ENCODE results near the gene ACAD11. TPM values are rescaled to one million over a fixed set of nuclear protein-coding genes. Genes with fewer than 3 reads are reported as not detected.

ACAD11 gene
- total RNA-seq, 3 donors from 2014 or later (not counting 1 experiment from before 2014, with no cell fraction given) = 15.8 to 30.6 (median 25.2) TPM

Other genes with a start within 250 kb of the ACAD11 start
- 10 to 100 TPM; 30.5 to 44.0 (median 42.9) TPM for gene DNAJC13, start 242.3 kb downstream of the ACAD11 start, total RNA-seq
- under 1 TPM in 2 of 3 donors, not detected in 1; 0.14 to 0.32 TPM for gene ACKR4, start 62.5 kb downstream of the ACAD11 start, total RNA-seq
- 10 to 100 TPM; 37.8 to 51.0 (median 46.1) TPM for gene UBA5, start 520 bp upstream of the ACAD11 start, total RNA-seq
- 10 to 100 TPM; 17.9 to 20.1 (median 20.0) TPM for gene NPHP3, start 62.6 kb upstream of the ACAD11 start, total RNA-seq

Data from natural killer cell (primary cell).